NCI-H1105 treated with DMSO at 0.1 percent for 48 hours (cell line): ENCODE measurements around the gene CYP8B1.

ENCODE experiments used
- DNase-seq: peaks from one replicate; lab custom pipeline; 2025; lab: John Stamatoyannopoulos, UW

CYP8B1 gene

DNA sequence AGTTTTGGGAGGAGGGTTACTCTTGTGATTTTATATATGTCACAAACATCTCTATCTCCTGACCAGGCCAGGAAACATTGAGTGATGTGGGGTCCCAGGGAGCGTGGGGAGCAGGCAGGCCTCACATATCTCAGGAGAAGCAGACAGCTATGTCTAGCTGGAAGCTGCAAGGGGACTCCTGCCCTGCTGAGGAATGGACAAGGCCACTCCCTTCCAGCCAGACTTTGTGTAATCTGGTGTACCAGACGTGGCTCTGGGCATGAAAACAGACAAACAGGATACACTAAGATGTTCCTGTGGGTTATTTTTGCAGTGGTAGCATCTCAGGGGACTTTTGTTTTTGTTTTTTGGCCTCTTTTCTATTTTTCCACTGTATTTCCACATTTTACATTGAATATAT lies 23.2 kb downstream of the CYP8B1 start:
- no peak for DNase-seq

DNA sequence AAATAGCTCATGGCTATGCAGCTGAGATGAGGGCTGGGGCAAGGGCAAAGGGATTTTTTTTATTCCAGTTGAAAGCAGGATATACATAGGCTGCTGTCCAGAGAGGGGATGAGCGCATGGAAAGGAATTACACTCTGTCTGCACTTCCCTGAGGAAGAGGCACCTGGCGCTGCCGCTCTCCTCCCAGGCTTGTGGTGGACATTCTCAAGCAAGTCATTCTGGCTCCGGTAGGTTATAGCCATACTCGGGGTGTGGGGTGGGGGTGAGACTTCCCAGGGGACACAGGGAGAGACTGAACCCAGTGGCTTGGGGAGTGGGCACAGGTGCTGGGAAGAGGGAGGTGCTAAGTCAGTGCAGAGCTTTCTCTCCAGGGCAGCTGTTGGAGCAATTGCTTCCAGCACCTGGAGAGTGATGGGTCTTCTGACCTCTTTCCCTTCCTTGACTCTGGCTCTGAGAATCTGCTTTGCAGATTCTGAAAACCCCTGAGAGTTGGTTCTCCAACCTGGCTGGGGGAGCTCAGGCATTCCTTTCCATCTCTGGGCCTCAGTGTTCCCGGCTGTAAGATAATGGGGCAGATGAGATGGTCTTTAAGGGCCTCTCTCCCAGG lies 24.3 kb downstream of the CYP8B1 start:
- no peak for DNase-seq

DNA sequence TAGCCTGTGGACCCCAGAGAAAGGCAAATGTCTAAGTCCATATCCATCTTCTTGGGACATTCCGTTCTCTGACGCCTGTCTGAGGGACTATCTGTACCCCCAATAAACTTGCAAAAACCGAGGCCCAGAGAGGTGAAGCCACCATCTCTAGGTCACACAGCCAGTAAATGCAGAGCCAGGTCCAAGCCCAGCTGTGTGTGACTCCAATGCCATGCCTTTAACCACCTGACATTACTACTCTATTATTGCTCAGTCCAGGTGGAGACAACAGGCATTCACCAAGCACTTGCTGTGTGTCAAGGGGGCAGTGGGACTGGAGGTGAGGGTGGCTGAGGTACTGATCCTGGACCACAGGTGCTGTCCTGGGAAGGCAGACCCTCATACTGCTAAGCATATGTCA lies 25.4 kb downstream of the CYP8B1 start:
- no peak for DNase-seq

DNA sequence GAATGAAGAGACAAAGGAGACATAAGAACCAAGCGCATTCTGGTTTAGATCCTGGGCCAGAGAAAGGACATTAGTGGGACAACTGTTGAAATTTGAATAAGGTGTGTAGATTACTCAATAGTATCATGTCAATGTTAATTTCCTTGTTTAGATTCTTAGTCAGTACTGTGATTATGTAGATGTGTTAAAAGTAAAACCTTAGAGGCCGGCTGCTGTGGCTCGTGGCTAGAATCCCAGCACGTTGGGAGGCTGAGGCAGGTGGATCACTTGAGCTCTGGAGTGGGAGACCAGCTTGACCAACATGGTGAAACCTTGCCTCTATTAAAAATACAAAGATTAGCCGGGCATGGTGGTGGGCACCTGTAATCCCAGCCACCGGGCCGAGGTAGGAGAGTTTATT lies 26.7 kb downstream of the CYP8B1 start:
- no peak for DNase-seq

DNA sequence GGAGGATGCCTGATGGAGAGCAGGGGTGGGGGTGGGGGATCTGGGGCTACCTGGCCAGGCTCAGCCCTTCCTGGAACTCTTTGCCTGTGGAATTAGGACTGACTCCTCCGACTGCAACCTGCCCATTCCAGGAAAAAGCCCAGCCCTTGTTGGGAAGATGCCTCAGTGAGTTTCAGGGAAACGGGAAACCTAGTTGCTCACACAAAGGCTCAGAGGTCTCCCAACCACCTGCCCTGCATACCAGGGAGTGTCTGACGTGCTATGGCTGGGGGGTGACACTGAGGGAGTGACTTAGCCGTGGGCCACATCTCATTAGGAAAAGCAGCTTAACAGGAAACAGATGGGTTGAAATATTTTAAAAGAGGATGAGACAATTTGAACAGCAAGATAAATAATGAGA lies 27.9 kb downstream of the CYP8B1 start:
- DNase-seq = no peak

DNA sequence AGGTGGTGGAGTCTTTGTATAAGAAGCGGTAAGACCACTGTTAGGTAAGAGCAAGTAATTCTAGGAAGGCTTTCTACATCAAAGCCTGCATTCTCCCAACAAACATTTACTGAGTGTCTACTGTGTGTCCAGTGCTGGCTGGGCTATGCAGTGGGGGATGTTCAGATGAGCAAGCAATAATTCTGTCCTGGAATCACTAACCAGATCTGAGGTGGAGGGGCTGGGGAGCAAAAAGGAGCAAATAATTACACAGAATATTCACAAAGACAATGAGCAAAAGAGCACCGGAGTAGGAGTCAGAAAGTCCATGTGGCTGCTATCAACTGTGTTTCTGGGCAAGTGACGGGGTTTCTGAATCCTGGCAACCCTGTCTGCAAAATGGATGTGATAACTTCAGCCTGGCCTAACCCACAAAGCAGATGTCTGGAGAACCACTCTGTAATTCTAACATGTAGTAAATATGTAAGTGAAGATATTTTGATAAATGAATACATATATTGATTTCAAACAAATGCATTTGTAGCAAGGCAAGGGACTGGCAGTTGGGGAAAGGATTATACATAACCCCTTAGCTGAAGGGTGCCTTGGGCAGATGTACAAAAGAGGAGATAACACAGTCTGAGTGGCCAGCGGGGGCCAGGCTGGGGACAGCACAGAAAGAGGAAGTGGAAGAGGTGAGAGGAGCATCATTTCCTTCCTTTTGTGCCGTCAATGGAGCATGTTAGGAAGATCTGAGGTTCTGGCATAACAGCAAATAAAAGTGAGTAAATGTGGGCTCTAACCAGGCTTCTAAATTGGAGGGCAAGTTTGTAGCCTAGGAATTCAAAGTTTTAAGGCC lies 28.8 kb downstream of the CYP8B1 start:
- no peak for DNase-seq

DNA sequence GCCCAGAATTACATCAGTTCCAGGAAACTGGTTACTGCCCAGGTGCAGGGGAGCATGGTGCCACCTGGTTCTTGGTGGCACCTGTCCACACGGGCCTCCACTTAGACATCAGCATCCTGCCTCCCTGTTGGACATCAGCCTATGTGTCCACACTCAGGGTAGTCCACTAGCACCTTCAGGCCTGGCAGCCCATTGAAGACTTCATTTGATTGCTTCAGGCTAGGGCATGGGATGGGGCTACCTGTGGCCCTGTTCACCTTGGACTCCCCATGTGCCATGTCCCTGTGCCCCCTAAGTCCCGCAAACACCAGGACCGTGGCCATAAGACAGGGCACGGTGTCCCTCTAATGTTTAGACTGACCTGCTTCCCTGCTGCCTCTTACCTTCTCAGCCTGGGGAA lies 30.9 kb downstream of the CYP8B1 start:
- DNase-seq = no peak

DNA sequence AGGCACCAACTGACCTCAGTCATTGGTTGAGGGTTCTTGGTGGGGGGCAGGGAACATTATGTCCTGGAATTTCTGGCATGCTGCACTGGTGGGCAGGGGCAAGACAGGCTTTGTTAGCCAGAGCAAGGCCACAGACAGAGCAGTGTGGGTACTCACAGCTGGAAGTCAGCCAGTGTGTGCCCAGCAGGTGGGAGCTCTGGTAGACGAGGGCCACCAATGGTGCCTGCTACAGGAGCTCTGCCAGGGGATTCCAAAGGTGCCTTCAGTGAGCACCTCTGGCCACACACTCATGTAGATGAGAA lies 31.3 kb downstream of the CYP8B1 start:
- no peak for DNase-seq

DNA sequence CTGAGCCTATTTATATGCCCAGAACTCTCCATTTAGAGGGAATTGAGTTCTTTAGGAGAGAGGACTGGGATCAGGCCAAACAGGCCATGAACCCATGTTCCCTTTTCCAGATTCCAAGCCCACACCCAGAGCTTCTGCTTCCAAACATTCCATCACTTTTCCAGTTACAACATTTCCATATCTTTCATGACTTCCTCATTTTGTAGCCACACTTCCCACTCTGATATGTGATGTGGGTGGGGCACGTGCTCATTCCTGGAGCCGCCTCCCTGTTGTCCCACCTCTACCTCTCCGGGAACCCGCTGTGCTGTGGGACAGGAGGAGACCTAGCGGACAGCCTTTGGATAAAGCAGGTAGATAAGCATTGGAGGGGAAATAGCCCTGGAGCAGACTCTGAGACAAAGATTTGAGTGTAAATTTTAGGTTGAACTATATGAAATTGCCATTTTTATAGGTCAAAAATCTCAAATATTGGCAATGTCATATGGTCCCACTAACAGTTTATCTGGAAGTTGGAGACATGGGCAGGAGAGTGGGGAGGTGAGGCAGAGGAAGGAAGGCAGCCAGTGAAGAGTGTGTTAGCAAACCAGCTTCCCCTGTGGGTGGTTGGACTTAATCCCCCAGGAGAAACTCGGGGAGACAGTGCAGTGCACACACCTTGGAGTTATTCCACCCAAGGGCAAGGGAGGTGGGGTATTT lies 31.8 kb downstream of the CYP8B1 start:
- no peak for DNase-seq

DNA sequence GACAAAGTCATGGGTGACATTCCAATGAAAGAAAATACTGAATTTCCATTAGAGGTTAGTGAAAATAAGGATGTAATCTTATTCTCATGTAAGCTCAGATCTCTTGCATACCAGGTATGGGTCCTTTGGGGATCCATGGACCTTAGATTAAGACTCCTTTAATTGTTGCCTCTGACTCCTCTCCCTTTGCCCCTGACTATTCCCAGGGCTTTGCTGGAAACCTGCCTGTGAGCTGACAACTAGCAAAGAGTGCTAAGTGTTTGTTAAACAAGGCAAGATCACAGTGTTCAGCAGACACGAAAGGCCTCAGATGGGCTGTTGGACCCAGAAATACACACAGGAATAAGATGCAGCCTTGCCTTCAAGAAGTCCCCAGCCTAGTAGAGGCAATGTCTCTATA lies 34.3 kb downstream of the CYP8B1 start:
- no peak for DNase-seq

DNA sequence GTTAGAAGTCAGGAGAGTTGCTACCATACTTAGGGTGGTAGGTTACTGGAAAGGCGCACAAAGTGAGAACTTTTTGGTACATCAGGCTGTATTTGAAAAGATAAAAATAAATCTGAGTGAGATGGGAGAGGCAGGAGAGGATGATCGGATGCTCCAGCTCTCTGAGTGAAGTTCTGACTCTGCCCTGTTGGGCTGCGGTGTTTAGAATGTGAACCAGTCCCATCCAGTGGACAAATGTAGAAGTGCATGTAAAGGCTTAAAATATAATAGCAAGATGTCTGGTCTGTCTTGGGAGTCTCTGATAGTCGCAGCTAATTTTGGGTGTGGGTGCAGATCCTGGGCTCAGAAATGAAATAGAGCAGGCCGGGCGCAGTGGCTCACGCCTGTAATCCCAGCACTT lies 36.1 kb downstream of the CYP8B1 start:
- peak; percentile 31 for DNase-seq

DNA sequence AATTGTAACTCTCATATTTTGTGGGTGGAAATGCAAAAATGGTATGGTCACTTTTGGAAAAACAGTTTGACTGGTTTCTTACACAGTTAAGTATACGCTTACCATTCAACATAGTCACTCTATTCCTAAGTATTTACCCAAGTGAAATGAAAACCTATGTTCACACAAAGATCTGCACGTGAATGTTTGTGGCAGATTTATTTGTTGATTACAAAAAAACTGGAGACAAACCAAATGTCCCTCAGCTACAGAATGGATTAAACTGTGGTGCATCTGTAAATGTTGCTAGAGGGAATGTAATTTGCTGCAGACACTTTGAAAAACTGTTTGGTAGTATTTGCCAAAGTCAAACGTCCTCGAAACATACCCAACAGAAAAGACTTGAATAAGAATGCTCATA lies 37.1 kb downstream of the CYP8B1 start:
- no peak for DNase-seq

DNA sequence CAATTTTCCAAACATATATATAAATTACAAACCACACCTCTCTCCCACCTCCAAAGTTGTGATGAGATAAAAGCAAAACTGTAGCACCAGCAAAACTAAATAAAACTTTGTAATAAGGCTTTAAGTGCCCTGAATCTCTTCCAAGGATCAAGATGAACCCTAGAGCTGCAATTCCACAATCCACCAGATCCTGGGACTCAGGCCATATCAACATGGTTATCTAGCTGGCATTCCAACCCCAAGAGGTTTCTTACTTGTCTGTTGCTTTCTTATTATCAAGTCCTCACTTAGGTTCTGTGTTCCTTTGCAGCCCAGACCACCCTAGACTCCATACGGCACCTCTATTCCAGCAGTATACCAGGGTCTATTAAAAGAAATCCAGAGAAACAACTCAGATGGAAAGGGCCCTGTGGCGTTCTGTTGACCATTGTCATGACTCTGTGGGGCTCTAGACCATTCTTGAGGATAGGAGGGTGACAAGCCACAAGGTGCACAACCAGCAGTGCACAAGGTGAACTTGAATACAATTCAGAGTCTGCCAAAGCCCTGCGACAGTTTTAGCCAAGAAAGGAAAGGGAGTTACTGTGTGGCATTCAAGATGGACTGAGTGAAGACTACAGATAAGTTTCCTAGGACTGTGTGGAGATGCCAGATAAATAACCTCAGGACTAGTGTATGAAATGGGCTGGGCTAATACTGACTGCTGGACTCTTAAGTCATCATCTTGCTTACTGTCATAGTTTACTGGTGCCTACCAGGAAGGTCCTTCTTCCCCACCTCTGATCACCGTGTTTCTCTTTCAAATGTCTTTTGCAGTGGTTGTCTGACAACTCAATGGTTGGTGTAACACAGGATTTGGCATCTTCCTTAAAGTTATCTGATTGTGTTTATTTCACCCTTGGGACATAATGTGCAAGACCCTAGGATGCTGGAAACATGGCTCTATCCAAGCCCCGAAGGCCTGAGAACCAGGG lies 39.2 kb downstream of the CYP8B1 start:
- no peak for DNase-seq

DNA sequence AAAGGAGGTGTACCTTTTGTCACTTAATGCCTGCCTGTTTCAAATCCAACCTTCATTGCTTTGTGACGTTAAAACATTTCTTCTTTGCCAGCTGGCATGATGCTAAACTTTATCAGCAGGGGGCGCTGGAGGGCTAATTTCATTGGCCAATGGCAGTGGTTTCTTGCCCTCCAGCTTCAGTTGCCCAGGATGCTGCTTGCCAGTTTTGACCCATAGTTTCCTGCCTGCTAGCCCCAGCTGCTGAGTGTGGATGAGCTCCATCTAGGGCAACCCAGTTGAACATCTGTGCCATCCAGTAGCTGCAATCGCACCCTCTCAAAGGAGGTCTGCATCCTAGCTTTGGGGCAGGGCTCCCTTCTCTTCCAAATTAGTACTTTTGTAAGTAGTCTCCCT lies 44.4 kb downstream of the CYP8B1 start:
- peak; percentile 37 for DNase-seq

DNA sequence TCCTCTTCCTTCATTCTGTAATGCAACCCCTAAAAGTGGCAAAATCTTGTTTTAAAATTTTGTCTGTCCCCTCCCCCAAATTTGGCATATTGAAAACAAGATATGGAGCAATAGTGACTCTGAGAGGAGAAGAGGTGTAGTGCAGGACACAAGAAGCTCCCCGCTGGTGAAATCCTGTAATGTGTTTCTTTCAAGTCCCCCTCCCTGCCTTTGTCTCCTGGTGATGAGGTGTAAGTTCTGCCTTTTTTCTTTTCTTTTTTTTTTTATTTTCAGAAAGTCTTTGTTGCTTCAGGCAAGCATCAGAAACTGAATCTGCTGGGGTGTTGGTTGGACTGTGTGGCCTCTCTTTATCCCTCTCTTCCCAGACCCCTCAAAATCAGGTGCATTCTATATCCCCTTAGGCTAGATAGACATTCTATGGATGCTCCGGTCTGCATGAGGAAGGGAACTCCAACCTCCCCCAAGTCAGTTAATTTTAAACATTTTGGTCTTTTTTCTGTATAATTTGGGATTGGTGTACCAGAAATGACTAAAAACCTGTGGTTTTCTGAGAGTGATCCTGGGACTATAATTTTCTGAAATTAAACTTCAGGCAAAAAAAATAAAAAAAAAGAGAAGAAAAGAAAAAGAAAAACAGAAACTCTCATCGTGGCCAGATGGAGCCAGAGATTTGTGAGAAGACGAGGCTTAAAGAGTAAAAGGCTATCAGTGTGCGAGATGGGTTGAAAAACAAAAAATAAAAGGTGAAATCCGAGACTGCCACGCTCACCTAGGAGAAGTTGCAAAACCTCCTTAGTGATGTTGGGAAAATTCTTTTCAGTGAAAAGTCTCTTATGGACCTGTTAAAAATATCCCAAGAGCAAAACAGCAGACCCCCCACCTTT lies 45.0 kb downstream of the CYP8B1 start:
- peak; percentile 46 for DNase-seq

DNA sequence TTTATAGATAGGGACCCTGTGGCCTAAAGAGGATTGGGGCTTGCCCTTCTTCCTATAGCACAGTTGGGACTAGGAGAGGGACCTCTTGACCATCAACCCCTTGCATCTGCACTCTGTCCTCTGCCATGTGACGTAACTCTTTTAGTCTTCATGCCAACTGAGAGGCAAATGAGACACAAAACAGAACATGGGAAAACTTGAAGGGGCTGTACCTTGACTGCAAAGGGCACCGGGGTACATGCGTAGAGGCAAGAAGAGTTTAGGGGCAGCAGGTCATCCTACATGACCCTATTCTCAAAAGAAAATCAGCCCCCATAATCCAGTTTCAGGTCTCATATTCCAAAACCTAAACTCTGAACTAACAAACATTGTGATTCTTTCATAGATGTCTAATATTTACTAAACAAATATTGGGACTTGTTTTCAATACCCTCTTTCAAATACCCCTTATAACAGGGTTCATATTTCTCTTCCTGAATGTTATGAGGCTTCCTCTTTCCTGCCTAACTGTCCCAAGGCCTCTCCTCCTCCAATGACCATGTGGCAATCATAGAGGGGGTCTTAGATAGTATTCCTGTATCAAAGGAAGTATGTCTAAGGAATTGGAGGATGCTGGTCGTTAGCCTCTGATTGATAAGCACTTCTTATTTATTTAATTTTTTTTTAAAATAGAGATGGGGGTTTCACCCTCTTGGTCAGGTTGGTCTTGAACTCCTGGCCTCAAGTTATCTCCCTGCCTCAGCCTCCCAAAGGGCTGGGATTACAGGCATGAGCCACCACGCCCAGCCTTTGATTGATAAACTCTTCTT lies 45.8 kb downstream of the CYP8B1 start:
- no peak for DNase-seq

DNA sequence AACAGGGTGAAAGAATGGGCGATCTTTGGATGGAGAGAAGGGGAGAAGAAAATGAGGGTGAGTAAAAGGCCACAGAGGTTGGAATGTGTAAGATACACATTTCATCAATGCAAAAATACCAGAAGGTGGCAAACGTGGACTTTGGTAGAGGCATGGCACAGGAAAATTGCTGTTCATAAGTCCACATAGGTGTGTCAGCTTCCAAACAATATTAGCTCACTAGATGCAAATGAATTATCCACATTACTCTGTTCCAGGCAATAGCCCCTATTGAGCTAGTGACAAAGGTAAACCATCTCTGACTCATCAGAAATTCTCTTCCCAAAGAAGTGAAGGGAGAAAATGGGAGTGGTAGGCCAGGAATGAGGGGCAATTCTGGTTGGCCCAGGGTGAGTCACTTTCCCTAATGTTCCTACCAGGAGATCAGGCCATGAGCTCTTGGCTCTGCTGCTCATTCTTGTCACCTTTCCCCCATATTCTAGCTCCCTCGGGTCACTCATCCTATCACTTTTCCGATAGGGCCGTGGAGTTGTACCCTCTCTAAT lies 46.5 kb downstream of the CYP8B1 start:
- DNase-seq = no peak

DNA sequence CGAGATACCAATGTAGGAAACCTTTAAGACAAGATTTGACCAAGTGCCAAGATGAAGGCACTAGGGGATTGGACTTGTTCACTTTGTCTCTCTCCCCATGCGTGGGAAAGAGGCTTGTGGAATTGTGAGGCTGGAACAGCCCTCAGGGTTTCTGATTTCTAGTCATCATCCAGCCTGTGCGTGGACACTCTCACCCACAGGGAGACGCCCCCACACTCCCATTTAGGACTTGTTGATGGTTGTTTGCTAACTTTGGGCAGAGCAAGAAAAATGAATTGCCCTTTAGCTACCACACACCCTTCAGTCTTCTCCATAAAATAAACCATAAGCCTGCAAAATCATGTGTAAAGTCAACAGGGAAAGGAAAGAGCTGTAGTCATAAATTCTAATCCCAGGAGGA lies 48.0 kb downstream of the CYP8B1 start:
- no peak for DNase-seq

DNA sequence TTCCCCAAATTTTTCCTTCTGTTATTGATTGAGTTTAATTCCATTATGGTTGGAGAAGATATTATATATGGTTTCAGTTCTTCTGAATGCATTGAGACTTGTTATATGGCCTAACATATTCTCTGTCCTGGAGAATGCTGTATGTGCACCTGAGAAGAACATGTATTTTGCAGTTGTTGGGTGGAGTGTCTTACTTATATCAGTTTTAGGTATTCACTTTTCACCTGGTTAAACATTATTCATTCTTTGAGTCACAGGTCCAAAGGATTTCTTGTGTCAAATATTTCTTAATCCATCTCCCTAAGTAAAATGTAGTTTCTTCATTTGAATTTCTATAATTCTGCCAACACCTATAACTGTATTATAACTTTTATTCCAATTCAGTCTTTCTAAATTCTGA lies 48.7 kb downstream of the CYP8B1 start:
- DNase-seq = no peak

DNA sequence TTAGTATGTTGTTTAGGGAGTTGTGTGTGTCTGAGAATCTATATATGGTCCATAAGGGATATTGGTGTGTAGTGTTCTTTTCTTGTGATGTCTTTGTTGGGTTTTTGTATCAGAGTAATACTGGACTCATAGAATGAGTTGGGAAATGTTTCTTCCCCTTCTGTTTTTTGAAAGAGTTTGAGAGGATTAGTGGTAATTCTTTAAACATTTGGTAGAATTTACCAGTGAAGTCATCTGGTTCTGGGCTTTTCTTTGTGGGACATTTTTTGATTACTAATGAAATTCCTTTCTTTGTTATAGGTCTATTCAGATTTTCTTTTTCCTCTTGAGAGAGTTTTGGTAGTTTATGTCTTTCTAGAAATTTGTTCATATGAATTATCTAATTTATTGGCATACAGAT lies 49.5 kb downstream of the CYP8B1 start:
- no peak for DNase-seq
